Measurements from ENCODE around the gene KIF22.

KIF22 gene

GRCh38 chr16:29804455-29805231 is 14.1 kb downstream of the KIF22 start:
- no peak for DNase-seq

- DNase-seq: peak; percentile 98
Observed at GRCh38 chr16:29805232-29806098, 14.9 kb downstream of the KIF22 start.

- DNase-seq: no peak
Observed at GRCh38 chr16:29806099-29806579, 15.6 kb downstream of the KIF22 start, which contains the start of gene MAZ. MAZ (plus strand) TSS chr16:29806529; CDS start chr16:29806702, 173 bp downstream.

GRCh38 chr16:29806641-29807425 is 16.3 kb downstream of the KIF22 start:
- no peak for DNase-seq

- DNase-seq: peak; percentile 92
Observed at GRCh38 chr16:29807426-29808218, 17.1 kb downstream of the KIF22 start.

GRCh38 chr16:29808219-29808900 is 17.8 kb downstream of the KIF22 start:
- no peak for DNase-seq

- no peak for DNase-seq
Observed at GRCh38 chr16:29809031-29809747, 18.6 kb downstream of the KIF22 start.

- peak; percentile 54 for DNase-seq
Observed at GRCh38 chr16:29809850-29810698, 19.5 kb downstream of the KIF22 start.

GRCh38 chr16:29810699-29811169 is 20.2 kb downstream of the KIF22 start:
- DNase-seq: no peak

- peak; percentile 59 for DNase-seq
Observed at GRCh38 chr16:29811170-29811895, 20.8 kb downstream of the KIF22 start.

- DNase-seq: no peak
Observed at GRCh38 chr16:29811896-29812665, 21.5 kb downstream of the KIF22 start, which contains the start of gene PRRT2. PRRT2 (plus strand) TSS chr16:29812193; CDS start chr16:29813055, 862 bp downstream.

GRCh38 chr16:29812754-29813643 is 22.4 kb downstream of the KIF22 start:
- no peak for DNase-seq

GRCh38 chr16:29813644-29814562 is 23.4 kb downstream of the KIF22 start:
- DNase-seq: no peak

GRCh38 chr16:29814592-29814991 is 24.0 kb downstream of the KIF22 start:
- no peak for DNase-seq

GRCh38 chr16:29815032-29815721 is 24.6 kb downstream of the KIF22 start:
- DNase-seq: no peak
